HG03521 (cell line): ENCODE data around the gene UNC5A.

ENCODE experiments used
- ATAC-seq: cut with Tn5 transposase; IDR thresholded peaks from one replicate; pipeline ENCODE4 v1.9.1; 2021; ENCODE audit warnings: mild to moderate bottlenecking, moderate library complexity; ENCODE audit not compliant: unreplicated experiment

Gene UNC5A

DNA sequence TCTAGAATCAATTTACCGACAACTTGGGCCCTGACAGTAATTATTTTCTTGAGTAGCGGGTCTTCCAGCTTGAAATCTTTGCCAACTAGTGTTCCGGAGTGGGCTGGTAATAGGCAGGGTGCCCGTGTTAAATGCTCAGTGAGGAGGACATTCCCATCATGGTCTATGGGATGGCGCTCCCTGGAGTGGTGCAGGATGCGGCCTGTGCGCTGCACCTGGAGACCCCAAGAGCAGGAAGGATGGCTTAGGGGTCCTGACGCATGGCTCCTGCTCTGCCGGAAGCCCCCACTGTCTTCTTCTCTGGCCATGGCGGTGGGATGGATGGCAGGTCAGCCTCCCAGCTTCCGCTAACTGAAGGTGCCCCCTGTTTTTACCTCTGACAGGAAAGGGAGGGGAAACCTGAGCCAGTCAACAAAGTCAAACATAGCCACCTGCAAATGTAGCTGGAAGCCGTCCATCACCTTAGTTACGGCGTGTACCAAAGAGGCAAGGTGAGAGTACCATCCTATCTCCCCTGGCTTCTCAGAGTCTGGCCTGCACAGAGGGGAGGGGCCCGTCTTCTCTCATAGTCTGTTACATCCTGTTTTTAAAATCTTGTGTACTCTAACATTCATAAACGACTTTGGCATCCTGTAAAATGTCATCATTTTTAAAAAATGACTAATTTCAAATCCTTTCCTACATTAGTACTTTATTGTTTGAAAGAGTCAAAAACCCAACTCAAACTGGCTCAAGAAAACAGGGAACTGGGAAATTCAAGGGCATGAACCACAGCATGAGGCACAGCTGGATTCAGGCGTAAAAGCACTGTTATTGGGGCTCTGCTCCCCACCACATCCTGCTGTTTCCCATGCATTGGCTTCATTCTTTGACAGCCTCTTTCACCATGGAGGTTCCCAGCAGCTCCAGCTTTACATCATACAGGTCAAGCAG is 28.5 kb upstream of the UNC5A start:
- no peak for ATAC-seq

DNA sequence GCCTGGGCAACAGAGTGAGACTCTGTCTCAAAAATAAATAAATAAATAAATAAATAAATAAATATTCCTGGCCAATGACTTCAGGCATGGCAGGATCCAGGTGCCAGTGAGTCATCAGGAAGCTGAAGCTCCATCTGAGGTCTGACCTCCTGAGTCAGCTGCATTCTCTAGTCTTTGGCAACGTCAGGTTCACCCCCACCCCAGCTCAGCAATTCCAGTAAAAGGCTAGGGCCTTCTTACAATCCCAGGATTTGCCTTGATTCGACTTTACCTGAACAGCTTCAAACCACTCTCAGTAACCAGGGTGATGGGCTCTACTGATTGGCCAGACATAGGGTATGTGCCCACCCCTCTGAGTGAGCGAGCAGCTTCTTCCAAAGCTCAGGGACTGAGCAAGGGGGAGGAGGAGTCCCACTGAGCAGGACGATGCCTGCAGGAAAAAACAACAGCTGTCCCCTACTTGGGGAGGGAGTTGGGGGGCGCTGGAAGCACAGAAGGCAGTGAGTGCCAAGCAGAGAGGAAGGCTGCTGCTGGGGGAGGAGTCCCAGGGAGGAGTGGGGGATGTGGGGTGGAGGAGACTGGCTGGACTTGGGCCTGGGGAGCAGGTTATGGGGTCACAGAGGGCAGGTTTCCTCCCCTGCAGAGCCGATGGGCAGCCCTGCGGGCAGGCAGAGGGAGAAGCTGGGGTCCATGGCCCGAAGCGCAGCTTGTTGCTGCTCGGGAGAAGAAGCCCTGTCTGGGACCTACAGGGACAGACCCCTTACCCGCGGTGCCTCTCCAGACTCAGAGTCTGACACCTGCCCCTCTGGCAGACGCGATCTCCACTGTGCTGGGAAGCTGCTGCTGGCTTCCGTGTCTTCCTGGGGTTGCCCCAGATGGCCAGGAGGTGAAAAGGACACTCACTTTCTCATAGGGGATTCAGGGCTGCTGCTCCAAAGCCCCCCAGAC is 25.9 kb upstream of the UNC5A start:
- no peak for ATAC-seq

DNA sequence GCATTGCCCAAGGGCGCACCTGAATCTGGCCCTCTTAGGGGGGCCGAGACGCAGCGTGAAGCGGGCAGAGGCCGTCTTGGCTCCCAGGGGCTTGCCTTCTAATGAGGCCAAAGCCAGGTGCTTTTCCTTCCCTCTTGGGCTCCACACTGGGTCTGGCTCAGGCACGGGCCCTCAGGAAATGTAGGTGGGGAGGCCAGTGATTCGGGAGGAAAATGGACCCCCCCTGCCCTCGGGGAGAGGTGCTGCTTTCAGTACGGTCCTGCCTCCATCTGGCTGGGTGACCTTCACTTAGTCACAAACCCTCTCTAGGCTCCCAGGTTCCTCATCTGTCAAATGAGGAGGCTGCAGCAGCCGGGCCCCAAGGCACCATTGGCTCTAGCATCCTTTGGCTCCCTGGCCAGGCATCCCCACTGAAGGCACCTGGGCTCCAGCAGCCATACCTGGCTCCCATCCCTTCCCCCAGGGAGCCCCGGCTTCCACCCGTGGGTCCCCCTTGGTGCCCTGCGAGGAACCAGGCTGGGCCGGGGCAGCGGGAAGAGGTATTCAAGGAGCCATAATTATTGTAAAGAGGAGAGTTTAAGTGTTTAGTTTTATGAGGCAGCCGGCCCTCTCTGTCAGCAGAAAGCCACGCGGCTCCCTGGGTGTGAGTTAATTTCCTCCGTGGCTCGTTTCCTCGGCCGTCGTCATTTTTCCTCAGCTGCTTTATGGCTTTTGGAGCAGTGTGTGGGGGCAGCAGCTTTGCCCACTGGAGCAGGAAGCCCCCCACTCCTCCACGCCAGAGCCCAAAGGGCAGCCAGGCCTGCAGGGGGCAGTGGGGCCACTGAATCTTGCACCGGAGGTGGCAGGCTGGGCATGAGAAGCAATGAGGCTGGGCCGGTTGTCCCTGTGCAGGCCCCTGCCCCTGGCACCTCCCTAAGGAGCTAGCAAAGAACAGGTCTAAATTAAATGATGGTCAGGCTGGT is 24.9 kb upstream of the UNC5A start:
- ATAC-seq: no peak

DNA sequence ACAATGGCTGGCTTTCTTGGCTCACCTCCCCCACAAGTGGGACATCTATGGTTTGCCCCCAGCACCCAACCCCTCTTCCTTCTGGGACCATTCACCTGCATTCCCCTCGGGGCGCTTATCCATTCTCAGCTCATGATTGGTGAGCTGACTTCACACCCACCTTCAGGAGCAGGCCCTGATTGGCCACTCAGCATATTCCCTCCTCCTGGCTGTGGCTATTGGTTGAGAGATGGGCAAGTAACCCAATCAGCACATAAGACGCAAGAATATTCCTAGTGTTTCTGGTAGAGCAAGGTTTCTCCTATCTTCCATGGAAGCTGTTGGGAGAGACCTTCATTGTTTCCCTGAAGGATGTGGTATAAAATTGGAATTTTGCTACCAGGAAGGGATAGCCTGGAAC is 22.7 kb upstream of the UNC5A start:
- no peak for ATAC-seq

DNA sequence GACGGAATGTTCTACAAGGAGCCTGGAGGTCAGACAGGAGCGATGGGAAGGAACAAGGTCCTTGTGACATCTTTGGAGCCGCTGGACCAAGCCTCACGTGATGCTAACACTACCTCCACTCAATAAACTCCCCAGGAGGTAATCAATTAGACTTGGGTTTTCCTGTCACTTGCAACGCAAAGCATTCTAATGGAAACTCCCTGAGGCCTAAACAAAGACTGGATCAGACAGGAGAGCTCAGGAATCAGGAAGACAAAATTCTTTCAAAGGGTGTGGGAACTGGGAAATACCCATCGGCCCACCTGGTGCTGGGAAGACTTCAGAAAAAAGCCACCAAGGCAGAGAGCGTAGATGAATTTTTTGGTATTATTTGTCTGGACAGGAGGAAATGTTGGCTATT is 22.3 kb upstream of the UNC5A start:
- ATAC-seq: no peak

DNA sequence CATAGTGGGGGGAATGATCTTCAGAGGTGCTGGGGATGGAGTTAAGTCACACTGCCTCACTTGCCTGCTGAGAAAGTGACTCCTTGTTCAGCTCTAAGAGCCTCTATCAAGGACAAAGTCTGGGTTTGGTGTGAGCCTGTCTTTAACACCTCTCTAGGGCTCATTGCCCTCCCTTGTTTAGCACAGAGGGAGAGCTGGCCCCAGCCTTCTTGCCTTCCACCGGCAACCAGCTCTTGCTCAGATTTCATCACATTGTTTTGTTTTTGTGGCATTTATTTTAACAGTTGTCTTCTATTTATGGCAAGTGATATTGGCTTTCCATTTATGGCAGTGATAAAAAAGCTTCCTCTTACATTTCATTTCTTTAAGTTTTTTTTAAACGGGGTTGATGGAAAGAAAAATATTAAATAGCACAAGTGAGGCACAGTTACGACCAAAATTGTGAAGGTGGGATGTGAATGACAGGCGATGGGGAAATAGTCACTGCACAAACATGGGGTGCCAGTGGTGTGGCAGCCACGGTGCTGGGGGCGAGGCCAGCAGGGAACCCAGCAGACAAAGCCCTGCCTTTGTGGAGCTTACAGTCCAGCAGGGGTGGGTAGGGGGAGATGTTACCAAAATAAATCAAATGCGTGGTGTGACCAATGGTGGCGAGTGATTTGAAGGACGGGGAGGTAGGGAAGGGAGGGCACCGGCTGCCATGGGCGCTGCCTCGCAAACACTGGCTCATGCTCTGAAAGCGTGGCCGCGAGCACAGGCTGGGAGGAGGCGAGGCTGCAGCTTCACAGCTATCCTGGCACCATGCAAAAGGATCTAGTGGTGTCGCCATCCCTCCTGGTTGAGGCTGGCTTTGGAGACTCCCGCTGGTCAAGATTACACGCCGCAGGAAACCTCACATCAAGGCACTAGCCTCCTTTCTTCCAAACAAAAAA is 21.2 kb upstream of the UNC5A start:
- no peak for ATAC-seq

DNA sequence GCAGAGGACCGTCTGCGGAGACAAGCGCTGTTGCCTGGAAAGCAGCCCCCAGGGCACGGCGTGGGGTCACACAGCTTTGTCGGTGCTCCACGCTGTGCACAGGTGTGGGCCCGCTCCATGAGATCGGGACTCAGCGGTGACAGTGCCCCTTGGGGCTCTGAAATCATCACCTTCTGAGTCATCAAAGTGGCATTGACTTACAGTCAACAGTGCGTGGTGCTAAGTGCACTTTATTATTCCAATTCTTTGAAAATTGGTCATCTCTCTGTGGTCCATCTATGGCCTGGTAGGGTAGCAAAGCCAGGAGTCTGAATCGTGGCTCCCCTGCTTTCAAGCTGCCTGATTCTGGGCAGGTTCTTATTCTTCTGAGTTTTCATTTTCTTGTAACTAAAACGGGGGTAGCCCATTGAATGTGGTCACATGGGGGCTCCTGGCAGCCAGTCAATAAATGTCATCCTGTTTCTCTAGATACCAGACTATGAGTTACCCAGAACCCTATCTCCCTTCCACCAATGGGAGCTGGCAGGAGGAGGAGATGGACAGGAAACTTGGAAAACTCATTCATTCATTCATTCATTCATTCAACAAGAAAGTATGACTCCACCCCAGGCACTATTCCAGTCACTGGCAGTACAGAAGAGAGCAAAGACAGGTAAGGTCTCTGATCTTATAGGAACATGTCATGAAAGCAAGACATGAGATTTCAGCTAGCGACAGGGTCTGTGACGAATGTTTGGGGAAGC is 20.3 kb upstream of the UNC5A start:
- no peak for ATAC-seq

DNA sequence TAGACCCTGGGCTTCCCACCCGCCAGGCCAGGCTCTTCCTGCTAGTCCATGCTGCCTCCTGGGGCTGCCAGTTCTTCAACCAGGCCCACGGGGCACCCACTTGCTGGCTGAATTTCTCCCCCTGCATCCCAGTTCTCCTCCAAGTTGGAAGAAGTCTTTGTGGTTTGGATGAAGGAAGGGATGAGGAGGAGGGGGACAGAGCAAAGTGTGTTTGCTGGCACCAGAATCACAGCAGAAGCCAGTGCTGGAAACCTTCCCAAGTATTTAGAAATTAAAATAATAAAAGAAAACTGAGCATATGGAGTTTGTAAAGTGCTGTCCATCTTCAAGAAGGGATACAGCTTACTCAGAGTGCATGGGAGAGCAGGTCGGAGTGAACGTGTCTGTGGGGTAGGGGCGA is 19.4 kb upstream of the UNC5A start:
- ATAC-seq: no peak

DNA sequence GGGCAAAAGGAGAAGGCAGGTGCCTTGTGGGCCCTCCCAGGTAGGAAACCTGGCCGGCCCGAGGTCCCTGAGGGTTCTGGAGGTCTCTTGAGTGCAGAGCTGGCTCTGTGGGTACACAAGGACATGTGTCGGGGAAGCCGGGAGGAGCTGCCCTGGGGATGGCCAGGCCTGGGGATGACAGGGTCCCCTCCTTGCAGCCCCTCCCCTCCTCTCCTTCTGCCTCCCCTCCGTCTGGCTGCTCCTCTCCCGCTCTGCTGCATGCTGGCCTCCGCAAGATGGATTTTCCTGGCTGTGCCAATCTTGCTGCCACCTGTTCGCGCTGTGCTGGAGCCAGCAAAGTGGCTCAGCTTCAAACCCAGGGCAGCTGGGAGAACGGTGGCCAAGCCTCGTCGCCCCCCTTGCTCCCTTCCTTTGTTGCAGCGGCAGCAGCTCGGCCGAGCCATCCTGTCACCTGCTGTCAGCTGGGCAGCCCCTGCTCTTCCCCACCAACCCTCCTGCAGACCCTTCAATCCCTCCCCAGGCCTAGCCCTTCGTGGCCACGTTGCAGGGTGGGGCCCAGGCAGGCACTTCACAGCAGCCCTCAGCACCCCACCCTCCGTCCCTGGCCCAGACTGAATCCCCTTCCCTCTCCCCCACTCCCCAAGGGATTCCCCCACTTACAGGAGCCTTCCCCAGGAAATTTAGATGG is 17.6 kb upstream of the UNC5A start:
- ATAC-seq: no peak

DNA sequence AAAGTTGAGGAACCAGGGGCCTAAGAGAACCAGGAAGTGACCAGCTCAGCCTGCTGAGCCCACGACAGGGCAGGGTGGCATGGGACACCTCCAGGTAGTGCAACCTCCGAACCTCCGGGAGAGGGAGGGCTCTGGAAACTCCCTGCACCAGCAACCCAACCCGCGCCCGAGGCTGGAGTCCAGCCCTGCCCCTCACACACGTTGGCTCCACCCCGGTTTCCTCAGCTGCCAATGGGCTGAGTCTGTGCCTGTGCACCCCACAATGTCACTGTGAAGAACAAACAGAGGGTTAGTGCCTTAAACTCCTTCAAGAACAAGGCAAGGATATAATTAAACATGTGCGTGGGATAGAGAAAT is 17.0 kb upstream of the UNC5A start:
- no peak for ATAC-seq

DNA sequence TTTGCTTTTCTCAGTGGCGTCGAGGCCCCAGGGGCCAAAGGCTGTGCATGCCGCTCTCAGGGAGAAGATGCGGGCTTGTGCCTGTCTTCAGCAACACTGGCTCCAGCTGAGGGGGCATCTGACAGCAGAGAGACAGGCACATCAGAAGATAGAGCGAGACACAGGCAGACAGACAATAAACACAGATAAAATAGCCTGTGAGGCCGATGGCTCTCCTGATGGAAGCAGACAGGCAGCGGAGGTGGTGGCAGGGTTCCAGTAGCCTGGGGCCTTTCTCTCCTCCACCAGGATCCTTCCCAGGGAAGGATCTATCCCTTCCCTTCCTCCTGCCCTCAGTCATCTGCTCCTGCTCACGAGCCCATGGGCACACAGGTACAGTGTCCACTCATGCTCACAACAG is 16.6 kb upstream of the UNC5A start:
- no peak for ATAC-seq

DNA sequence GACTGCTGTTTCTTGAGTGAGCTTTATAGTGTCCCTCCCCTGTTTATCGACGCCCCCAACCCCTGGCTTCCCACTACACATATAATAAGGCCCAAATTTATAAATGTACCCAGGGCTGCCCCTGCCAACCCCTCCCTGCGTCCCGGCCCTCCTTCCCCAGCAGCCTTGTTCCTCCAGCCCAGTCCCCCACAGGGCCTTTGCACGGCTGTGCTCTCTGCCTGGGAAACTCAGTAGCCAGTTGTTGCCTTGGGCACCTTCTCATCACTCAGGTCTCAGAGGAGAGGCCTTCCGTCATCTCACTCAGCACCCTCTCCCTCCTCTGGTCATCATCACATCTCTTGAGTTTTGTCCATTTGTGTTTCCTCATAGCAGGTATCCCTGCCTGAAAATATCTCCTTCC is 15.8 kb upstream of the UNC5A start:
- ATAC-seq: no peak

DNA sequence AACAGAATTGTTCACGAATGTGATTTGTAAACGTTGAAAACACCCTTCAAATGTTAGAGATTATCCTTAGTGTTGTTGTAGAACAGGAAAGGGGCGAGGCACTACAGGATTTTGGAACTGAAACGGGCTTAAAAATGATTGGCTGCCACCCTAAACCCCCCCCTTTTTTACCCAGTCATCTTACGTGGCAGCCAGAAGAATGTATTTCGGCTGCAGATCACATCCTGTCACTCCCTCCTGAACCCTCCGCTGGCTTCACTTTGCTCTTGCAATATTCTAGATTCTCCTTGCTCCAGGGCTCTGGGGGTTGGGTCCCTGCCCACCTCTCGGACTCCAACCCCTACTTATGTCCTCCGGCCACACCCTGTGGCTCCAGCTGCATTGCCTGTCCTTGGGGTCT is 13.9 kb upstream of the UNC5A start:
- no peak for ATAC-seq

DNA sequence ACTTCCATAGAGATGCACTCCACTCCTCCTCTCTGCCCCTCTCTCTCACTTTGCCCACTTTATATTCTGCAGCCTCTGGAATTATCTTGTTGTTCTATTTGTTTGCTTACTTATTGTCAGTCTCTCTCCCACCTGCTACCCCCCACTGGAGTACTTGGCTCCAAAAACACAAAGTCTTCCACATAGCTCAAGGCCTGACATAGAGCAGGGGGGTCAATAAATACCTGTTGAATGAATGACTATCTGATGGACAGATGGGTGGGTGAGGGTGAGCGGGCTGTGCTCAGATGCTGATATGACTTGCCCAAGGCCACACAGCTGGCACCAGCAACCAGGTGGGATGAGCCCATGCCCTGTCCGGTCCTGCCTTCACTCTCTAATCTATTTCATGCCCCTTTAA is 13.4 kb upstream of the UNC5A start:
- ATAC-seq: no peak

DNA sequence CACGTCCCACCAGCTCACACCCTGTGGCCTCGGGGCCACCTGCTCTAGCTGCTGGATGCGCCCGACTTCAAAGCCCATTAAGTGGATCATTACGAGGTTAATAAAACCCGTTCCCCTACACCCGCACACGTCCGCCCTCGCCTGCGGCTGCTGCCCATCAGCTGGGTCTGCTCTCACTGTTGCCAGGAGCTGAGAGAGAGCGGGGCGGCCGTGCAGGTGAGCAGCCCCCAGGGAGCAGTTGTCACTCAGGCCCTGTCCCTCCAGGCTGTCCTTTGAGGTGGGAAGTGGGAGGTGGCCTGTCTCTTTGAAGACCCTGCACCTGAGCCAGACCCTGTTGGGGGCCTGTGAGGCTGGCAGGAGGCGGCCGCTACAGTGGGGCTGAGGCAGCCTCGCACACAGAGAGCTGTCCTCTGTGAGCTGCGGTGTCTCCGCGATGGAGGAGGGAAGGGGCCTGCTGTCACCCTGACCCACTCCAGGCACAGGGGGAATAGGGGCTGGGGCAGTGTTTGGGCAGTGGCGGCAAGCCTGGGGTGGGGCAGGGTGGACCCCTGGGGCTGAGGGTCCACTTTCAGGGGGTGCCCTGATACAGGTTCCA is 12.8 kb upstream of the UNC5A start:
- no peak for ATAC-seq

DNA sequence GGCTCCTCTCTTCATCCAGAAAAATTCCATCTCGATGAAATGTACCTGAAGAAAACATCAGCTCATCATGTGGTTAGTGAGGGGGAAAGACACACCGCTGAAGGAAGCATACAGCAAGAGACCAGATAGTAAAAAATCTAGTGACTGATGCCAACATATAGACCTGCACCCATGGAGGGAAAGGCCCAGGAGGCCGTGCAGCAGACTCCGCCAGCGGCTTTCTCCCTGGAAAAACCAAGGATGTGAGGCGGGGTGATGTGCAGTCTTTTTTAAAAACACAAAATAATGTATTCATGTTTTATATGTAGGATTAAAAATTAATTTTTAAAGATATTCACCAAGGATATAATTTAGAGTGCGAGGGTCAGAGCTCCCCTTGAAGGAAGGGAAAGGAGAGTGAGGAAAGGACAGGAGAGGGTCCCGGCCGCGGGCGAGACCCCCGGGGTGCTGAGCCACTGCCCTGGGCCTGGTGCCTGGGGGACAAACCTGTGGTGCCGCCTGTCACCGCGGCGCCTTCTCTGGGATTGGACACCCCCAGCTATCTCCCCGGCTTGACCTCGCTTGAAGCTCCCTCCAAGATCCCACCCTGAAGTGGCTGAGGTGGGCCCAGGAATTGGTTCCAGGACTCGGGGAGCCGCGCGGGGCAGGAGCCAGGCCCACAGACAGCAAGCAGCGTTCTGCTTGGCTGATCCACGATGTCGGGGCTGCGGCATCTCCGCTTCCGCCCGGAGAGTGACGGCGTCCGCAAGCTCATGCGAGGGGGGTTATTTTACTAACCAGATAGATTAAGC is 12.1 kb upstream of the UNC5A start:
- no peak for ATAC-seq

DNA sequence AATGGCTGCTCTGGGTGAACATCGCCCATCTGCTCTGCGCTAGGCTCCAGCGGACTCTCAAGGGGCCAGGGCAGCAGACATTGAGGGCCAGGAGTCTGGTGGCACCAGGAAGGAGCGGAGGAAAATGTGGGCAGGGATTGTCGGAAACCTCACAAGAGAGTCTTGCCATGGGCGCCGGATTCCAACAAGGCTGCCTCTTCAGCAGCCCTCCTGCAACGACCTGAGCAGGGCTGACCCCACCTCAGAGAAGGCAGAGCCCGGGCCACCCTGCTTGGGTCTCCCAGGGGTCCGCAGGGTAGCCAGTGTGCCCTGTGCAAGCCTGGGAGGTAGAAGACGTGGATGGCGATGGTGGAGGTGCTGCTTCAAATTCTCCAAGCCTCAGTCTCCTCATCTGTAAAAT is 11.4 kb upstream of the UNC5A start:
- no peak for ATAC-seq
